GM12878 (cell line): ENCODE measurements around the gene SLC19A1. TPM values are rescaled to one million over a fixed set of nuclear protein-coding genes. Genes with fewer than 3 reads are reported as not detected.

ENCODE experiments used
- BRCA1 ChIP-seq: IDR thresholded peaks from 2 replicates; pipeline ENCODE4 v1.6.1; 2011; ENCODE audit warnings: low read depth, low read length, improper control_type of control experiment
- CBX3 ChIP-seq: fragments of 200-600 bp; sonication (generic); IDR thresholded peaks from 2 replicates; pipeline ENCODE4 v1.6.1; 2016; ENCODE audit warnings: low read depth, borderline replicate concordance
- GATAD2B ChIP-seq: fragments of 450-650 bp; conservative IDR thresholded peaks from 2 replicates; pipeline ENCODE4 v1.6.1; 2017; ENCODE audit warnings: low read depth, mild to moderate bottlenecking, moderate library complexity
- KDM1A ChIP-seq: fragments of 200-600 bp; sonication (generic); IDR thresholded peaks from 2 replicates; pipeline ENCODE4 v1.6.1; 2016; ENCODE audit warnings: borderline replicate concordance
- MEF2A ChIP-seq: IDR thresholded peaks from 2 replicates; pipeline ENCODE4 v1.6.1; 2011; ENCODE audit warnings: low read depth, mild to moderate bottlenecking, low read length, moderate library complexity; ENCODE audit not compliant: insufficient read depth
- MEF2B ChIP-seq: fragments of 450-650 bp; IDR thresholded peaks from 2 replicates; pipeline ENCODE4 v1.6.1; 2018; ENCODE audit warnings: mild to moderate bottlenecking, moderate library complexity; ENCODE audit not compliant: partially characterized antibody, poor library complexity, severe bottlenecking
- NRF1 ChIP-seq: conservative IDR thresholded peaks from 2 replicates; pipeline ENCODE4 v1.6.1; 2011; ENCODE audit warnings: mild to moderate bottlenecking, low read depth, low read length, improper control_type of control experiment
- RBBP5 ChIP-seq: fragments of 200-600 bp; sonication (generic); conservative IDR thresholded peaks from 2 replicates; pipeline ENCODE4 v1.6.1; 2016
- SMC3 ChIP-seq: IDR thresholded peaks from 2 replicates; pipeline ENCODE4 v1.6.1; 2011; ENCODE audit warnings: low read length, improper control_type of control experiment, borderline replicate concordance
- TCF7 ChIP-seq: IDR thresholded peaks from 2 replicates; pipeline ENCODE4 v1.6.1; 2014; ENCODE audit warnings: antibody characterized with exemption, borderline replicate concordance
- YY1 ChIP-seq: IDR thresholded peaks from 2 replicates; pipeline ENCODE4 v1.6.1; 2011; ENCODE audit warnings: low read depth, mild to moderate bottlenecking, low read length
- polyA plus RNA-seq, 11 experiments: library from polyadenylated mRNA; depleted of rRNA in 4 of 11; unstranded in 6 of 11; stranded (reverse) in 5 of 11; fragments of >200 nt; fragmentation: Nextera tagmentation in 4 of 11; fragmentation: Illumina TruSeq in 1 of 11; extraction: Ambion mirVana in 4 of 11; extraction: Trizol in 1 of 11; gene quantifications; 1 replicate in 1 of 11; 2 replicates in 10 of 11; pipeline versions ENCODE4 v1.2.1 to v1.2.3, GENCODE V29; 2011 to 2016; ENCODE audit warnings: inconsistent platforms in 2 of 11, missing spikeins in 2 of 11, low read depth in 1 of 11
- total RNA-seq, 4 experiments: library from RNA; depleted of rRNA in 3 of 4; stranded (reverse); fragments of >200 nt in 3 of 4; fragmentation: Illumina TruSeq in 1 of 4; extraction: Trizol in 1 of 4; gene quantifications; 2 replicates each; pipeline versions ENCODE4 v1.2.1 to v1.2.3, GENCODE V29; 2013 to 2021
- TF ChIP-seq, protein P1 (sequence below): fragments of 450-650 bp; IDR thresholded peaks from 2 replicates; pipeline ENCODE4 v1.6.1; 2017; ENCODE audit warnings: mild to moderate bottlenecking, low read depth, inconsistent platforms; ENCODE audit not compliant: poor library complexity, severe bottlenecking
- TF ChIP-seq, protein P2 (sequence below): IDR thresholded peaks from 2 replicates; pipeline ENCODE4 v1.6.1; 2012; ENCODE audit warnings: low read depth, low read length, improper control_type of control experiment
- TF ChIP-seq, protein P3 (sequence below): fragments of 450-650 bp; IDR thresholded peaks from 2 replicates; pipeline ENCODE4 v1.6.1; 2017; ENCODE audit warnings: mild to moderate bottlenecking
- TF ChIP-seq, protein P4 (sequence below): fragments of 150-350 bp; IDR thresholded peaks from 2 replicates; pipeline ENCODE4 v1.6.1; 2016; ENCODE audit warnings: low read depth, low read length
- TF ChIP-seq, protein P5 (sequence below): IDR thresholded peaks from 2 replicates; pipeline ENCODE4 v1.6.1; 2012; ENCODE audit warnings: low read depth, low read length, improper control_type of control experiment
- TF ChIP-seq, protein P6 (sequence below): fragments of 450-650 bp; IDR thresholded peaks from 2 replicates; pipeline ENCODE4 v1.6.1; 2016; ENCODE audit warnings: mild to moderate bottlenecking
- TF ChIP-seq, protein P7 (sequence below): fragments of 450-650 bp; IDR thresholded peaks from 2 replicates; pipeline ENCODE4 v1.6.1; 2016; ENCODE audit warnings: mild to moderate bottlenecking

SLC19A1 gene
- total and polyA plus RNA-seq, 10 of the 15 experiments (the other 5 are each of a cell fraction or from before 2014, with no cell fraction given): 0.42 to 49.7 (median 12.2) TPM

DNA sequence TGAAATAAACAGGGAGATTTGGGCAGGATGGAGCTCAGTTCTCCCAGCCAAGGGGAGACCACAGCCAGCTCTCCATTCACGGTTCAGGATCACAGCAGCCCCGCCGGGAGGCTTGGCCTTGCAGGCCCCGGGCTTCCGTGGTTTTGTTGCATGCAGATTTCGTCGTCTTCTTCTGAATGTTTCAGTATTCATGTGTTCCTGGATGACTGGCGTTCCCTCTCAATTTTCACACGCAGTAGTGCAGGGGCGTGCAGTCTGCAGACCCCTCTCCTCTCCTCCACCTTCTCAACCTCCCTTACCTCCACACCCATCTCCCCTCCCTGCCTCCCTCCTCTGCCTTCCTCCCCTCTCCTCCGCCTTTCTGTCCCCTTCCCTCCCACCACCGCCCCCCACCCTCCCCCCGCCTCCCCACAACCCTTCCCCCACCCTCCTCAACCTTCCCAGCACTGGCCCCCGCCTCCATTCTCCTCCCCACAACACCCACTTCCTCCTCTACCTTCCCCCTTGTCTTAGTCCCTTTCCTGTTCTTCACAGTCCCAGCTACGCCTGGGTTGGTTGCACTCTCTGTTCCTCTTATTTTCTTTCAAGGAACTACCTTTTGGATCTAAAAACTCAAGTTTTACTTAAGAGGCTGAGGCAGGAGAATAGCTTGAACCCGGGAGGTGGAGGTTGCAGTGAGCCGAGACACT, 8.4 kb upstream of the SLC19A1 start (continued):
- TF ChIP-seq, protein P1, sequence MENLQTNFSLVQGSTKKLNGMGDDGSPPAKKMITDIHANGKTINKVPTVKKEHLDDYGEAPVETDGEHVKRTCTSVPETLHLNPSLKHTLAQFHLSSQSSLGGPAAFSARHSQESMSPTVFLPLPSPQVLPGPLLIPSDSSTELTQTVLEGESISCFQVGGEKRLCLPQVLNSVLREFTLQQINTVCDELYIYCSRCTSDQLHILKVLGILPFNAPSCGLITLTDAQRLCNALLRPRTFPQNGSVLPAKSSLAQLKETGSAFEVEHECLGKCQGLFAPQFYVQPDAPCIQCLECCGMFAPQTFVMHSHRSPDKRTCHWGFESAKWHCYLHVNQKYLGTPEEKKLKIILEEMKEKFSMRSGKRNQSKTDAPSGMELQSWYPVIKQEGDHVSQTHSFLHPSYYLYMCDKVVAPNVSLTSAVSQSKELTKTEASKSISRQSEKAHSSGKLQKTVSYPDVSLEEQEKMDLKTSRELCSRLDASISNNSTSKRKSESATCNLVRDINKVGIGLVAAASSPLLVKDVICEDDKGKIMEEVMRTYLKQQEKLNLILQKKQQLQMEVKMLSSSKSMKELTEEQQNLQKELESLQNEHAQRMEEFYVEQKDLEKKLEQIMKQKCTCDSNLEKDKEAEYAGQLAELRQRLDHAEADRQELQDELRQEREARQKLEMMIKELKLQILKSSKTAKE: peak; percentile 17
- TF ChIP-seq CBX3 (no peak), KDM1A (no peak), BRCA1 (no peak), SMC3 (no peak), NRF1 (no peak), RBBP5 (no peak), TCF7 (0 out of 2 replicates have a peak, but pooled peaks have one; percentile 35), YY1 (no peak), MEF2A (0 out of 2 replicates have a peak, but pooled peaks have one; percentile 40), MEF2B (no peak), GATAD2B (peak; percentile 7; the same call in 1 of the 2 replicates)
- TF ChIP-seq, protein P2, sequence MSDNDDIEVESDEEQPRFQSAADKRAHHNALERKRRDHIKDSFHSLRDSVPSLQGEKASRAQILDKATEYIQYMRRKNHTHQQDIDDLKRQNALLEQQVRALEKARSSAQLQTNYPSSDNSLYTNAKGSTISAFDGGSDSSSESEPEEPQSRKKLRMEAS: no peak
- TF ChIP-seq, protein P3, sequence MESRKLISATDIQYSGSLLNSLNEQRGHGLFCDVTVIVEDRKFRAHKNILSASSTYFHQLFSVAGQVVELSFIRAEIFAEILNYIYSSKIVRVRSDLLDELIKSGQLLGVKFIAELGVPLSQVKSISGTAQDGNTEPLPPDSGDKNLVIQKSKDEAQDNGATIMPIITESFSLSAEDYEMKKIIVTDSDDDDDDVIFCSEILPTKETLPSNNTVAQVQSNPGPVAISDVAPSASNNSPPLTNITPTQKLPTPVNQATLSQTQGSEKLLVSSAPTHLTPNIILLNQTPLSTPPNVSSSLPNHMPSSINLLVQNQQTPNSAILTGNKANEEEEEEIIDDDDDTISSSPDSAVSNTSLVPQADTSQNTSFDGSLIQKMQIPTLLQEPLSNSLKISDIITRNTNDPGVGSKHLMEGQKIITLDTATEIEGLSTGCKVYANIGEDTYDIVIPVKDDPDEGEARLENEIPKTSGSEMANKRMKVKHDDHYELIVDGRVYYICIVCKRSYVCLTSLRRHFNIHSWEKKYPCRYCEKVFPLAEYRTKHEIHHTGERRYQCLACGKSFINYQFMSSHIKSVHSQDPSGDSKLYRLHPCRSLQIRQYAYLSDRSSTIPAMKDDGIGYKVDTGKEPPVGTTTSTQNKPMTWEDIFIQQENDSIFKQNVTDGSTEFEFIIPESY: no peak
- TF ChIP-seq, protein P4, sequence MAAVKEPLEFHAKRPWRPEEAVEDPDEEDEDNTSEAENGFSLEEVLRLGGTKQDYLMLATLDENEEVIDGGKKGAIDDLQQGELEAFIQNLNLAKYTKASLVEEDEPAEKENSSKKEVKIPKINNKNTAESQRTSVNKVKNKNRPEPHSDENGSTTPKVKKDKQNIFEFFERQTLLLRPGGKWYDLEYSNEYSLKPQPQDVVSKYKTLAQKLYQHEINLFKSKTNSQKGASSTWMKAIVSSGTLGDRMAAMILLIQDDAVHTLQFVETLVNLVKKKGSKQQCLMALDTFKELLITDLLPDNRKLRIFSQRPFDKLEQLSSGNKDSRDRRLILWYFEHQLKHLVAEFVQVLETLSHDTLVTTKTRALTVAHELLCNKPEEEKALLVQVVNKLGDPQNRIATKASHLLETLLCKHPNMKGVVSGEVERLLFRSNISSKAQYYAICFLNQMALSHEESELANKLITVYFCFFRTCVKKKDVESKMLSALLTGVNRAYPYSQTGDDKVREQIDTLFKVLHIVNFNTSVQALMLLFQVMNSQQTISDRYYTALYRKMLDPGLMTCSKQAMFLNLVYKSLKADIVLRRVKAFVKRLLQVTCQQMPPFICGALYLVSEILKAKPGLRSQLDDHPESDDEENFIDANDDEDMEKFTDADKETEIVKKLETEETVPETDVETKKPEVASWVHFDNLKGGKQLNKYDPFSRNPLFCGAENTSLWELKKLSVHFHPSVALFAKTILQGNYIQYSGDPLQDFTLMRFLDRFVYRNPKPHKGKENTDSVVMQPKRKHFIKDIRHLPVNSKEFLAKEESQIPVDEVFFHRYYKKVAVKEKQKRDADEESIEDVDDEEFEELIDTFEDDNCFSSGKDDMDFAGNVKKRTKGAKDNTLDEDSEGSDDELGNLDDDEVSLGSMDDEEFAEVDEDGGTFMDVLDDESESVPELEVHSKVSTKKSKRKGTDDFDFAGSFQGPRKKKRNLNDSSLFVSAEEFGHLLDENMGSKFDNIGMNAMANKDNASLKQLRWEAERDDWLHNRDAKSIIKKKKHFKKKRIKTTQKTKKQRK: no peak
- TF ChIP-seq, protein P5, sequence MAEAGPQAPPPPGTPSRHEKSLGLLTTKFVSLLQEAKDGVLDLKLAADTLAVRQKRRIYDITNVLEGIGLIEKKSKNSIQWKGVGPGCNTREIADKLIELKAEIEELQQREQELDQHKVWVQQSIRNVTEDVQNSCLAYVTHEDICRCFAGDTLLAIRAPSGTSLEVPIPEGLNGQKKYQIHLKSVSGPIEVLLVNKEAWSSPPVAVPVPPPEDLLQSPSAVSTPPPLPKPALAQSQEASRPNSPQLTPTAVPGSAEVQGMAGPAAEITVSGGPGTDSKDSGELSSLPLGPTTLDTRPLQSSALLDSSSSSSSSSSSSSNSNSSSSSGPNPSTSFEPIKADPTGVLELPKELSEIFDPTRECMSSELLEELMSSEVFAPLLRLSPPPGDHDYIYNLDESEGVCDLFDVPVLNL: no peak
- TF ChIP-seq, protein P6, sequence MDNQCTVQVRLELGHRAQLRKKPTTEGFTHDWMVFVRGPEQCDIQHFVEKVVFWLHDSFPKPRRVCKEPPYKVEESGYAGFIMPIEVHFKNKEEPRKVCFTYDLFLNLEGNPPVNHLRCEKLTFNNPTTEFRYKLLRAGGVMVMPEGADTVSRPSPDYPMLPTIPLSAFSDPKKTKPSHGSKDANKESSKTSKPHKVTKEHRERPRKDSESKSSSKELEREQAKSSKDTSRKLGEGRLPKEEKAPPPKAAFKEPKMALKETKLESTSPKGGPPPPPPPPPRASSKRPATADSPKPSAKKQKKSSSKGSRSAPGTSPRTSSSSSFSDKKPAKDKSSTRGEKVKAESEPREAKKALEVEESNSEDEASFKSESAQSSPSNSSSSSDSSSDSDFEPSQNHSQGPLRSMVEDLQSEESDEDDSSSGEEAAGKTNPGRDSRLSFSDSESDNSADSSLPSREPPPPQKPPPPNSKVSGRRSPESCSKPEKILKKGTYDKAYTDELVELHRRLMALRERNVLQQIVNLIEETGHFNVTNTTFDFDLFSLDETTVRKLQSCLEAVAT: no peak
- TF ChIP-seq, protein P7, sequence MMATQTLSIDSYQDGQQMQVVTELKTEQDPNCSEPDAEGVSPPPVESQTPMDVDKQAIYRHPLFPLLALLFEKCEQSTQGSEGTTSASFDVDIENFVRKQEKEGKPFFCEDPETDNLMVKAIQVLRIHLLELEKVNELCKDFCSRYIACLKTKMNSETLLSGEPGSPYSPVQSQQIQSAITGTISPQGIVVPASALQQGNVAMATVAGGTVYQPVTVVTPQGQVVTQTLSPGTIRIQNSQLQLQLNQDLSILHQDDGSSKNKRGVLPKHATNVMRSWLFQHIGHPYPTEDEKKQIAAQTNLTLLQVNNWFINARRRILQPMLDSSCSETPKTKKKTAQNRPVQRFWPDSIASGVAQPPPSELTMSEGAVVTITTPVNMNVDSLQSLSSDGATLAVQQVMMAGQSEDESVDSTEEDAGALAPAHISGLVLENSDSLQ: 0 out of 2 replicates have a peak, but pooled peaks have one; percentile 10
